GM12891 (cell line): ENCODE results near the gene JAGN1.

Experiments
- POLR2A ChIP-seq: IDR thresholded peaks from 2 replicates; pipeline ENCODE4 v1.6.1; 2011; ENCODE audit warnings: low read depth, low read length, control low read depth
- POLR2AphosphoS5 ChIP-seq: IDR thresholded peaks from 2 replicates; pipeline ENCODE4 v1.6.1; 2011; ENCODE audit warnings: low read depth, low read length, control low read depth
- SPI1 ChIP-seq: IDR thresholded peaks from 2 replicates; pipeline ENCODE4 v1.6.1; 2011; ENCODE audit warnings: low read depth, low read length, control low read depth

DNA sequence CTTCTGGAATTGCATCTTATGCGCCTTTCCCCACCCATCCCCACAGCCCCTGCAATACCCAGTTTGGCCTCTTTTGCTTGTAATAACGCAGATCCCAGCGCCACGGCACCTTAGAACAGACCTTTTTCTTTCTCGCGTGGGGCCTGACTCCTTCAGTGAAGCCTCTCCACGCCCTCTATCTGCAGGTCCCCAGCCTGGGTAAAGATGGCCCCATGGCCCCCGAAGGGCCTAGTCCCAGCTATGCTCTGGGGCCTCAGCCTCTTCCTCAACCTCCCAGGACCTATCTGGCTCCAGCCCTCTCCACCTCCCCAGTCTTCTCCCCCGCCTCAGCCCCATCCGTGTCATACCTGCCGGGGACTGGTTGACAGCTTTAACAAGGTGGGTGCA is 43.8 kb downstream of the JAGN1 start:
- TF ChIP-seq POLR2AphosphoS5 = no peak
- TF ChIP-seq POLR2A = no peak
- TF ChIP-seq SPI1 = no peak
